Peyer's patch (tissue), 4 donors: ENCODE measurements around the gene KIF21B. TPM values are rescaled to one million over a fixed set of nuclear protein-coding genes. Genes with fewer than 3 reads are reported as not detected.
A peak's percentile ranks its signal among the peaks of the same experiment; 100 is the strongest.

Source experiments
- DNase-seq, 3 donors: peaks; one replicate each; pipeline ENCODE4 v3.0.0-alpha.2; 2017 to 2019
- H3K27ac ChIP-seq, 4 donors: fragments of 200-600 bp; sonication (generic); one replicate each; pipeline ENCODE4 v1.5.1; 2016 to 2019
- H3K27me3 ChIP-seq, 2 donors: fragments of 200-600 bp; sonication (generic); one replicate each; pipeline ENCODE4 v1.5.1; 2019
- H3K36me3 ChIP-seq, 3 donors: fragments of 200-600 bp; sonication (generic); one replicate each; pipeline ENCODE4 v1.5.1; 2016 to 2019
- H3K4me1 ChIP-seq, 4 donors: fragments of 200-600 bp; sonication (generic); one replicate each; pipeline ENCODE4 v1.5.1; 2016 to 2019
- H3K4me3 ChIP-seq, 4 donors: fragments of 200-600 bp; sonication (generic); 1 replicate in 3 of 4; 2 replicates in 1 of 4; pipeline ENCODE4 v1.5.1; 2016 to 2019; ENCODE audit warnings: mild to moderate bottlenecking in 1 of 4
- H3K9me3 ChIP-seq, 4 donors: fragments of 200-600 bp; sonication (generic); one replicate each; pipeline ENCODE4 v1.5.1; 2016 to 2019; ENCODE audit warnings: mild to moderate bottlenecking in 1 of 4
- POLR2A ChIP-seq, 2 donors: fragments of 450-650 bp; IDR thresholded peaks; one replicate each; pipeline ENCODE4 v1.5.1; 2017; ENCODE audit warnings: antibody characterized with exemption in 2 of 2, mild to moderate bottlenecking in 2 of 2, moderate library complexity in 2 of 2
- total RNA-seq, 4 donors: library from RNA; depleted of rRNA; stranded (reverse); fragments of >200 nt; gene quantifications; one replicate each; pipeline ENCODE4 v1.1.0, GENCODE V29; 2016
- TF ChIP-seq, protein P1 (sequence below), 6 experiments: fragments of 450-650 bp in 4 of 6; fragments of 200-600 bp in 2 of 6; sonication (generic) in 1 of 6; IDR thresholded peaks; one replicate each; pipeline ENCODE4 v1.5.1; 2017 to 2019; ENCODE audit warnings: antibody characterized with exemption in 6 of 6, mild to moderate bottlenecking in 3 of 6, moderate library complexity in 1 of 6

The KIF21B gene
- total RNA-seq, 4 donors from 2014 or later = 6.7 to 19.0 (median 13.3) TPM

DNA sequence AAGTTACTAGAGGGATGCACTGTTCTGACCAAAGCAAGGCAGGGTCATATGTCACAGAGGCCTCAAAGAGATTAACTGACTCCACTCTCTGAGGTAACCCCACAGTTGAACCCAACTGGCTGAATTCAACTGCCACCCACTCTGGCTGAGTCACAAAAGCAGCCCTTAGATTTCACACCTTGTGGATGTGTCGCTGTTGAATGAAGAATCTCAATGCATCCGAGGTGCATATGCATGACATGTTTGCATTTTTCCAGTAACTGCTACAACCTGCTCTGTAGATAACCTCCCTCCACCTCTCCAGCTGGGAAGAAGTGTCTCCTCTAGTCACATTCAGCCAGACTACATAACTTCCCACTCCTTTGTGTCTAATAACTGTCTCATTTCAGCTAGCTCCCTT is 27.9 kb upstream of the KIF21B start:
- Histone ChIP-seq H3K4me3 (no peak overlapping the region), H3K27me3 (no peaks in the 10 kb centered on the region), H3K27ac (no peak overlapping the region), H3K9me3 (no peaks in the 10 kb centered on the region), H3K36me3 (no peaks in the 10 kb centered on the region), H3K4me1 (peaks cover 0 to 4% (median 0%) of the 10 kb centered on the region in 4 donors)
- TF ChIP-seq POLR2A (IDR thresholded peaks at IDR 0.05) = no peak
- TF ChIP-seq, protein P1, sequence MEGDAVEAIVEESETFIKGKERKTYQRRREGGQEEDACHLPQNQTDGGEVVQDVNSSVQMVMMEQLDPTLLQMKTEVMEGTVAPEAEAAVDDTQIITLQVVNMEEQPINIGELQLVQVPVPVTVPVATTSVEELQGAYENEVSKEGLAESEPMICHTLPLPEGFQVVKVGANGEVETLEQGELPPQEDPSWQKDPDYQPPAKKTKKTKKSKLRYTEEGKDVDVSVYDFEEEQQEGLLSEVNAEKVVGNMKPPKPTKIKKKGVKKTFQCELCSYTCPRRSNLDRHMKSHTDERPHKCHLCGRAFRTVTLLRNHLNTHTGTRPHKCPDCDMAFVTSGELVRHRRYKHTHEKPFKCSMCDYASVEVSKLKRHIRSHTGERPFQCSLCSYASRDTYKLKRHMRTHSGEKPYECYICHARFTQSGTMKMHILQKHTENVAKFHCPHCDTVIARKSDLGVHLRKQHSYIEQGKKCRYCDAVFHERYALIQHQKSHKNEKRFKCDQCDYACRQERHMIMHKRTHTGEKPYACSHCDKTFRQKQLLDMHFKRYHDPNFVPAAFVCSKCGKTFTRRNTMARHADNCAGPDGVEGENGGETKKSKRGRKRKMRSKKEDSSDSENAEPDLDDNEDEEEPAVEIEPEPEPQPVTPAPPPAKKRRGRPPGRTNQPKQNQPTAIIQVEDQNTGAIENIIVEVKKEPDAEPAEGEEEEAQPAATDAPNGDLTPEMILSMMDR (IDR thresholded peaks at IDR 0.05) = no peak
- no peak for DNase-seq

- TF ChIP-seq, protein P1 (IDR thresholded peaks at IDR 0.05) = peak in 1 of 6 experiments; percentile 9
- TF ChIP-seq POLR2A (IDR thresholded peaks at IDR 0.05) = no peak
- Histone ChIP-seq H3K36me3 (no peaks in the 10 kb centered on the region), H3K4me3 (no peak overlapping the region), H3K9me3 (no peaks in the 10 kb centered on the region), H3K27me3 (no peaks in the 10 kb centered on the region), H3K27ac (no peak overlapping the region), H3K4me1 (no peaks in the 10 kb centered on the region)
- no peak for DNase-seq
Measured at GRCh38 chr1:201050515-201051277, 27.2 kb upstream of the KIF21B start.

DNA sequence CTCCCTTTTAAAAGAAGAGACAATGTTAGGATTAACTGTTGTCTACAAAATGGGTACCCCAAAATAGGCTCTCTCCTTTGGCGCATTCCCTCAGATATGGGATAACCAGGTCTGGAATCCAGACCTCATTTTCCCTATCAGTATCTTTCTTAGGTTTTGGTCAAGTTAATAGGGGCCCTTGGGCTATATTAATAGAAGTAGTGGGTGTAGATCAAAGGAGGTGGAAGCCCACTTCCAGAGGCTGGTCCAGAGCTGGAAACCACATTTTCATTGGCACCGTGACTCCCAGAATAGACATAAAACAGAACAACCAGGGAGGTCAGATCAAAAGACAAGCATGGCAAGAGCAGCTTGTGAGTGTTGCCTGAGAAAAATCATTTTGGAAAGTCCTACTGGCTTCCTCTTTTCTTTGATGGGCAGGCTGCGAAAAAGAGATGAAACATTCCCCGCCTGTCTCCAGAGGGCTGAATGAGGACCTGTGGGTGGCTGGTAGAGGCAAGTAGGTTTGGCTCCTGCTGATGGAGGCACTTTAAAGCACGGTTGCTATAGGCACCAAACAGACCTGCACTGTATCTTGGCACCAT is 25.8 kb upstream of the KIF21B start:
- Histone ChIP-seq H3K9me3 (no peaks in the 10 kb centered on the region), H3K36me3 (no peaks in the 10 kb centered on the region), H3K4me3 (no peak overlapping the region), H3K27me3 (no peaks in the 10 kb centered on the region), H3K4me1 (no peaks in the 10 kb centered on the region), H3K27ac (no peak overlapping the region)
- no peak for TF ChIP-seq POLR2A (IDR thresholded peaks at IDR 0.05)
- TF ChIP-seq, protein P1 (IDR thresholded peaks at IDR 0.05) = no peak
- DNase-seq = no peak

- no peak for DNase-seq
- no peak overlapping the region for H3K4me3 ChIP-seq
- H3K9me3 ChIP-seq = no peaks in the 10 kb centered on the region
- H3K36me3 ChIP-seq = no peaks in the 10 kb centered on the region
- H3K27ac ChIP-seq = no peak overlapping the region
- TF ChIP-seq, protein P1 (IDR thresholded peaks at IDR 0.05) = no peak
- TF ChIP-seq POLR2A (IDR thresholded peaks at IDR 0.05) = no peak
- no peaks in the 10 kb centered on the region for H3K27me3 ChIP-seq
- H3K4me1 ChIP-seq = no peaks in the 10 kb centered on the region
Measured at GRCh38 chr1:201048521-201048920, 25.0 kb upstream of the KIF21B start.

DNA sequence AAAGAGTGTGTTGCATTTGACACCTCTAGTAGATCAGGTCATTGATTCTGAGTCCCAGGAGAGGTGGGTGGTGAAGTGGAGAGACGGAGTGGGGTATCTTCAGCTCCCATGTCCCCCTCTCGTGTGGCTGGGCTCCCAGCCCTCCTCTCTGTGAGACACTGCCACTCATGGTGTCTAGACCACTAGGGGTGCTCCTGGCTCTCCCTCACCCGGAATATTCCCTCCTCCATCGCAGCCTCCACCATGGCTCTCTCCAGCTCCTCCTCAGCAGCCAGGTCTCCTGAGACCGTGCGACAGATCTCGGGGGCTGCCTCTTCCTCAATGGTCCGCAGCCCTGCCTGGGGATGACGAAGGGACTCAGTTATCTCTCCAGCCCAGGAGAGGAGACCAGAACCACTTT is 20.6 kb upstream of the KIF21B start:
- no peak for DNase-seq
- no peak overlapping the region for H3K4me3 ChIP-seq
- H3K4me1 ChIP-seq = no peaks in the 10 kb centered on the region
- TF ChIP-seq, protein P1 (IDR thresholded peaks at IDR 0.05) = no peak
- TF ChIP-seq POLR2A (IDR thresholded peaks at IDR 0.05) = no peak
- no peaks in the 10 kb centered on the region for H3K27me3 ChIP-seq
- no peaks in the 10 kb centered on the region for H3K36me3 ChIP-seq
- H3K9me3 ChIP-seq = no peaks in the 10 kb centered on the region
- H3K27ac ChIP-seq = no peak overlapping the region
